DOHH2 (cell line): Measurements from ENCODE around the gene AKR1B1.

Source experiments
- H3F3A ChIP-seq: fragments of 200-600 bp; sonication (generic), shearing (Covaris generic); 2 replicates; pipeline ENCODE4 v1.6.0; 2016; ENCODE audit warnings: antibody characterized with exemption, mild to moderate bottlenecking; ENCODE audit not compliant: control insufficient read depth, insufficient read depth
- H3K27ac ChIP-seq: fragments of 200-600 bp; sonication (generic); 2 replicates; pipeline ENCODE4 v1.5.1; 2014; ENCODE audit warnings: low read depth, mild to moderate bottlenecking, low read length, moderate library complexity
- H3K27me3 ChIP-seq: fragments of 200-600 bp; sonication (generic); 2 replicates; pipeline ENCODE4 v1.6.1; 2014; ENCODE audit warnings: mild to moderate bottlenecking, low read length, mixed read lengths; ENCODE audit not compliant: control insufficient read depth
- H3K36me3 ChIP-seq: fragments of 200-600 bp; sonication (generic); 2 replicates; pipeline ENCODE4 v1.6.1; 2014; ENCODE audit warnings: mild to moderate bottlenecking, low read length, moderate library complexity, mixed read lengths; ENCODE audit not compliant: control insufficient read depth
- H3K4me1 ChIP-seq: fragments of 200-600 bp; sonication (generic); 2 replicates; pipeline ENCODE4 v1.6.1; 2014; ENCODE audit warnings: mild to moderate bottlenecking, low read length, mixed read lengths; ENCODE audit not compliant: control insufficient read depth
- H3K4me2 ChIP-seq: fragments of 200-600 bp; sonication (generic); 2 replicates; pipeline ENCODE4 v1.6.0; 2014; ENCODE audit warnings: mild to moderate bottlenecking, low read length, moderate library complexity
- H3K4me3 ChIP-seq: fragments of 200-600 bp; sonication (generic); 2 replicates; pipeline ENCODE4 v1.5.1; 2014; ENCODE audit warnings: mild to moderate bottlenecking, low read length, mixed read lengths
- H3K79me2 ChIP-seq: fragments of 200-600 bp; sonication (generic); 2 replicates; pipeline ENCODE4 v1.6.1; 2014; ENCODE audit warnings: mild to moderate bottlenecking, low read length, mixed read lengths; ENCODE audit not compliant: control insufficient read depth
- H3K9me2 ChIP-seq: fragments of 200-600 bp; sonication (generic); replicated peaks from 2 replicates; pipeline ENCODE4 v1.6.1; 2014; ENCODE audit warnings: mild to moderate bottlenecking, low read length, mixed read lengths; ENCODE audit not compliant: control insufficient read depth
- H3K9me3 ChIP-seq: fragments of 200-600 bp; sonication (generic); 2 replicates; pipeline ENCODE4 v1.6.1; 2014; ENCODE audit warnings: antibody characterized with exemption, low read length, mixed read lengths; ENCODE audit not compliant: control insufficient read depth, insufficient read depth
- H4K20me1 ChIP-seq: fragments of 200-600 bp; sonication (generic); 2 replicates; pipeline ENCODE4 v1.6.0; 2014; ENCODE audit warnings: low read depth, mild to moderate bottlenecking, antibody characterized with exemption, low read length, moderate library complexity; ENCODE audit not compliant: control insufficient read depth, insufficient read depth
- EZH2phosphoT487 ChIP-seq: fragments of 200-600 bp; sonication (generic); IDR thresholded peaks from 2 replicates; pipeline ENCODE4 v1.6.1; 2017; ENCODE audit warnings: borderline replicate concordance, mild to moderate bottlenecking, antibody characterized with exemption, low read length, moderate library complexity, mixed read lengths
- TF ChIP-seq, protein P1 (sequence below): fragments of 200-600 bp; sonication (generic); IDR thresholded peaks from one replicate; pipeline ENCODE4 v1.5.1; 2014; ENCODE audit warnings: antibody characterized with exemption, mild to moderate bottlenecking, low read depth, low read length; ENCODE audit not compliant: poor library complexity, severe bottlenecking

The AKR1B1 gene

GRCh38 chr7:134465491-134465890 is 6.6 kb upstream of the AKR1B1 start:
- TF ChIP-seq, protein P1, sequence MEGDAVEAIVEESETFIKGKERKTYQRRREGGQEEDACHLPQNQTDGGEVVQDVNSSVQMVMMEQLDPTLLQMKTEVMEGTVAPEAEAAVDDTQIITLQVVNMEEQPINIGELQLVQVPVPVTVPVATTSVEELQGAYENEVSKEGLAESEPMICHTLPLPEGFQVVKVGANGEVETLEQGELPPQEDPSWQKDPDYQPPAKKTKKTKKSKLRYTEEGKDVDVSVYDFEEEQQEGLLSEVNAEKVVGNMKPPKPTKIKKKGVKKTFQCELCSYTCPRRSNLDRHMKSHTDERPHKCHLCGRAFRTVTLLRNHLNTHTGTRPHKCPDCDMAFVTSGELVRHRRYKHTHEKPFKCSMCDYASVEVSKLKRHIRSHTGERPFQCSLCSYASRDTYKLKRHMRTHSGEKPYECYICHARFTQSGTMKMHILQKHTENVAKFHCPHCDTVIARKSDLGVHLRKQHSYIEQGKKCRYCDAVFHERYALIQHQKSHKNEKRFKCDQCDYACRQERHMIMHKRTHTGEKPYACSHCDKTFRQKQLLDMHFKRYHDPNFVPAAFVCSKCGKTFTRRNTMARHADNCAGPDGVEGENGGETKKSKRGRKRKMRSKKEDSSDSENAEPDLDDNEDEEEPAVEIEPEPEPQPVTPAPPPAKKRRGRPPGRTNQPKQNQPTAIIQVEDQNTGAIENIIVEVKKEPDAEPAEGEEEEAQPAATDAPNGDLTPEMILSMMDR: no peak
- TF ChIP-seq EZH2phosphoT487: no peak

DNA sequence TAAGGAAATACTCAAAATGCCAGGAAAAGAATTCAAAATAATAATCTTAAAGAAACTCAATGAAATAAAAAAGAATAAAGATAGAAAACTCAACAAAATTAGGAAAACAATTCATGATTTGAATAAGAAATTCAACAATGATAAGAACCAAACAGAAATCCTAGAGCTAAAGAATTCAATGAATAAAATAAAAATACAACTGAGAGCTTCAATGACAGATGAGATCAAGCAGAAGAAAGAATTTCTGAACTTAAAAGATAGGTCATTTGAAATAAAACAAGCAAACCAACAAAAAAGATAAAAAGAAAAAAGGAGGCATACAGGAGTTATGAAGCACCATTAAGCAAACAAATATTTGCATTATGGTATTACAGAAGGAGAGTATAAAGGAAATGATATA is 5.6 kb upstream of the AKR1B1 start:
- H3K9me2 ChIP-seq: no peaks in the 10 kb centered on the region; the same call in 1 of the 2 replicates
- no peak overlapping the region for H3K4me3 ChIP-seq
- no peaks in the 10 kb centered on the region for H3K36me3 ChIP-seq
- peaks cover 6% of the 10 kb centered on the region for H3K4me1 ChIP-seq
- no peak overlapping the region for H3K27ac ChIP-seq
- TF ChIP-seq, protein P1: no peak
- no peak for TF ChIP-seq EZH2phosphoT487
- H3K9me3 ChIP-seq: peaks cover 20% of the 10 kb centered on the region
- no peaks in the 10 kb centered on the region; the same call in 1 of the 2 replicates for H3K27me3 ChIP-seq
- H4K20me1 ChIP-seq: no peaks in the 10 kb centered on the region
- H3K79me2 ChIP-seq: no peaks in the 10 kb centered on the region
- no peaks in the 10 kb centered on the region for H3F3A ChIP-seq
- H3K4me2 ChIP-seq: no peak overlapping the region

More at GRCh38 chr7:134465491-134465890, 6.6 kb upstream of the AKR1B1 start:
- Histone ChIP-seq H3K9me3 (peaks cover 20% of the 10 kb centered on the region), H3K36me3 (no peaks in the 10 kb centered on the region), H4K20me1 (no peaks in the 10 kb centered on the region), H3K4me2 (no peak overlapping the region), H3K79me2 (no peaks in the 10 kb centered on the region), H3K4me1 (no peaks in the 10 kb centered on the region), H3K27me3 (no peaks in the 10 kb centered on the region; the same call in 1 of the 2 replicates), H3K27ac (no peak overlapping the region), H3K4me3 (no peak overlapping the region), H3K9me2 (no peaks in the 10 kb centered on the region), H3F3A (no peaks in the 10 kb centered on the region)

DNA sequence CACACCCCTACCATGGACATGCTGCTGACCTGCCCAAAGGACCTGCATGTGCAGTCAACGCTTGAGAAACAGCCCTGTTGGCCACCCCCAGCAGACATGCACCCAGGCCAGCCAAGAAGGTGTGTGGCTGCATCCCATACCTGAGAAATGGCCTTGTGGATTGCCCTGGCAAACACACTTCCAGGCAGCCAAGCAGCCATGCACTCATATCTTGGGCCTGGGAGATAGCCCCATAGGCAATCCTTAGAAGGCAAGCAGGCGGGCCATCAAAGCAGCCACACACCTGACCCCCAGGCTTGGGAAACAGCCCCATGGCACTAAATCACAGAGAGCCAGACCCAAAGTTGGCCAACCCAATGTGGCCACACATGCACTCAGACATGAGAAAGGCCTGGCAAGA is 4.9 kb upstream of the AKR1B1 start:
- no peak for TF ChIP-seq EZH2phosphoT487
- TF ChIP-seq, protein P1: no peak
- Histone ChIP-seq H3K27ac (no peak overlapping the region), H3K4me3 (no peak overlapping the region), H3K9me2 (no peaks in the 10 kb centered on the region; the same call in 1 of the 2 replicates), H4K20me1 (no peaks in the 10 kb centered on the region), H3K9me3 (peaks cover 20% of the 10 kb centered on the region), H3K4me2 (no peak overlapping the region), H3K4me1 (peaks cover 10% of the 10 kb centered on the region), H3K79me2 (peaks cover 1% of the 10 kb centered on the region), H3K36me3 (no peaks in the 10 kb centered on the region), H3K27me3 (no peaks in the 10 kb centered on the region; the same call in 1 of the 2 replicates), H3F3A (no peaks in the 10 kb centered on the region)
